Mucosa of stomach (tissue), 1 donor: ENCODE measurements around the gene NDUFB8.

ENCODE experiments used
- H3K27me3 ChIP-seq: one replicate; pipeline ENCODE4 v1.7.0; 2013; ENCODE audit warnings: mild to moderate bottlenecking, low read length; ENCODE audit not compliant: control insufficient read depth, insufficient read depth
- H3K36me3 ChIP-seq: one replicate; pipeline ENCODE4 v1.7.0; 2013; ENCODE audit warnings: low read length; ENCODE audit not compliant: control insufficient read depth, insufficient read depth
- H3K4me1 ChIP-seq: one replicate; pipeline ENCODE4 v1.7.0; 2013; ENCODE audit warnings: mild to moderate bottlenecking, low read length; ENCODE audit not compliant: control insufficient read depth, insufficient read depth
- H3K4me3 ChIP-seq: one replicate; pipeline ENCODE4 v1.7.0; 2013; ENCODE audit warnings: low read length
- H3K9ac ChIP-seq: one replicate; pipeline ENCODE4 v1.7.0; 2013; ENCODE audit warnings: mild to moderate bottlenecking, low read length, moderate library complexity
- H3K9me3 ChIP-seq: one replicate; pipeline ENCODE4 v1.7.0; 2013; ENCODE audit warnings: mild to moderate bottlenecking, low read length, moderate library complexity; ENCODE audit not compliant: control insufficient read depth
- donor health status: Pancreatic carcinoma.

Gene NDUFB8

GRCh38 chr10:100534726-100535125 lies 5.1 kb upstream of the NDUFB8 start:
- Histone ChIP-seq H3K4me3 (no peak overlapping the region), H3K4me1 (peaks cover 11% of the 10 kb centered on the region), H3K9me3 (no peaks in the 10 kb centered on the region), H3K9ac (no peak overlapping the region), H3K27me3 (no peaks in the 10 kb centered on the region), H3K36me3 (no peaks in the 10 kb centered on the region)

- Histone ChIP-seq H3K27me3 (no peaks in the 10 kb centered on the region), H3K9me3 (no peaks in the 10 kb centered on the region), H3K9ac (no peak overlapping the region), H3K36me3 (no peaks in the 10 kb centered on the region), H3K4me1 (peaks cover 15% of the 10 kb centered on the region), H3K4me3 (no peak overlapping the region)
These were observed 2.1 kb upstream of the NDUFB8 start for GRCh38 chr10:100531761-100532160.

GRCh38 chr10:100528921-100529474 lies 673 bp downstream of the NDUFB8 start:
- H3K4me3 ChIP-seq, result peak overlapping the region; percentile 81
- H3K9me3 ChIP-seq, result no peaks in the 10 kb centered on the region
- H3K36me3 ChIP-seq, result no peaks in the 10 kb centered on the region
- no peaks in the 10 kb centered on the region for H3K27me3 ChIP-seq
- H3K4me1 ChIP-seq, result peaks cover 10% of the 10 kb centered on the region
- H3K9ac ChIP-seq, result peak overlapping the region; percentile 92

GRCh38 chr10:100528123-100528886 lies 1.4 kb downstream of the NDUFB8 start:
- H3K9me3 ChIP-seq, result no peaks in the 10 kb centered on the region
- H3K36me3 ChIP-seq, result no peaks in the 10 kb centered on the region
- peaks cover 10% of the 10 kb centered on the region for H3K4me1 ChIP-seq
- H3K27me3 ChIP-seq, result no peaks in the 10 kb centered on the region
- peak overlapping the region; percentile 81 for H3K4me3 ChIP-seq
- peak overlapping the region; percentile 92 for H3K9ac ChIP-seq

- Histone ChIP-seq H3K36me3 (no peaks in the 10 kb centered on the region), H3K4me1 (peaks cover 8% of the 10 kb centered on the region), H3K27me3 (peaks cover 5% of the 10 kb centered on the region), H3K9me3 (no peaks in the 10 kb centered on the region), H3K9ac (no peak overlapping the region), H3K4me3 (no peak overlapping the region)
These were observed 5.0 kb downstream of the NDUFB8 start for GRCh38 chr10:100524638-100525037.

GRCh38 chr10:100524206-100524605 lies 5.5 kb downstream of the NDUFB8 start:
- Histone ChIP-seq H3K9me3 (no peaks in the 10 kb centered on the region), H3K27me3 (peaks cover 10% of the 10 kb centered on the region), H3K36me3 (no peaks in the 10 kb centered on the region), H3K4me1 (peaks cover 13% of the 10 kb centered on the region), H3K4me3 (no peak overlapping the region), H3K9ac (no peak overlapping the region)

GRCh38 chr10:100522945-100523344 lies 6.7 kb downstream of the NDUFB8 start:
- no peaks in the 10 kb centered on the region for H3K36me3 ChIP-seq
- H3K4me3 ChIP-seq, result no peak overlapping the region
- H3K27me3 ChIP-seq, result peaks cover 14% of the 10 kb centered on the region
- H3K9me3 ChIP-seq, result no peaks in the 10 kb centered on the region
- H3K4me1 ChIP-seq, result peaks cover 13% of the 10 kb centered on the region
- no peak overlapping the region for H3K9ac ChIP-seq

- Histone ChIP-seq H3K9ac (no peak overlapping the region), H3K9me3 (no peaks in the 10 kb centered on the region), H3K4me1 (peaks cover 13% of the 10 kb centered on the region), H3K27me3 (peaks cover 14% of the 10 kb centered on the region), H3K36me3 (no peaks in the 10 kb centered on the region), H3K4me3 (no peak overlapping the region)
These were observed 7.4 kb downstream of the NDUFB8 start for GRCh38 chr10:100522107-100522801.

- H3K36me3 ChIP-seq, result no peaks in the 10 kb centered on the region
- H3K9me3 ChIP-seq, result no peaks in the 10 kb centered on the region
- peaks cover 14% of the 10 kb centered on the region for H3K27me3 ChIP-seq
- H3K9ac ChIP-seq, result no peak overlapping the region
- peaks cover 13% of the 10 kb centered on the region for H3K4me1 ChIP-seq
- H3K4me3 ChIP-seq, result no peak overlapping the region
These were observed 8.9 kb downstream of the NDUFB8 start for GRCh38 chr10:100520811-100521210.

GRCh38 chr10:100519311-100520051 lies 10.2 kb downstream of the NDUFB8 start, which contains the start of gene SEC31B:
Gene SEC31B (minus strand): TSS chr10:100519861. CDS start chr10:100516952, 2,909 bp downstream.
- no peak within 1 kb of the TSS for H3K4me3 ChIP-seq
- H3K4me1 ChIP-seq, result peaks cover 13% of the 10 kb centered on the region
- no peaks in the 10 kb centered on the region for H3K9me3 ChIP-seq
- peak within 1 kb of the TSS; percentile 63 for H3K9ac ChIP-seq
- H3K27me3 ChIP-seq, result peaks cover 14% of the 10 kb centered on the region
- H3K36me3 ChIP-seq, result no peaks in the 10 kb centered on the region

- Histone ChIP-seq H3K9ac (no peak overlapping the region), H3K4me1 (peaks cover 13% of the 10 kb centered on the region)
These were observed 10.9 kb downstream of the NDUFB8 start for GRCh38 chr10:100518761-100519241.

More at GRCh38 chr10:100518761-100519241, 10.9 kb downstream of the NDUFB8 start:
- H3K9me3 ChIP-seq, result no peaks in the 10 kb centered on the region
- H3K36me3 ChIP-seq, result no peaks in the 10 kb centered on the region
- H3K27me3 ChIP-seq, result peaks cover 14% of the 10 kb centered on the region
- no peak overlapping the region for H3K4me3 ChIP-seq
